Measurements from ENCODE around the gene CCND1. TPM values are rescaled to one million over a fixed set of nuclear protein-coding genes. Genes with fewer than 3 reads are reported as not detected.

Gene CCND1
- total and polyA plus RNA-seq, 9 of the 15 experiments (the other 6 are each of a cell fraction or from before 2014, with no cell fraction given): 0.04 to 23.3 (median 3.8) TPM

DNA sequence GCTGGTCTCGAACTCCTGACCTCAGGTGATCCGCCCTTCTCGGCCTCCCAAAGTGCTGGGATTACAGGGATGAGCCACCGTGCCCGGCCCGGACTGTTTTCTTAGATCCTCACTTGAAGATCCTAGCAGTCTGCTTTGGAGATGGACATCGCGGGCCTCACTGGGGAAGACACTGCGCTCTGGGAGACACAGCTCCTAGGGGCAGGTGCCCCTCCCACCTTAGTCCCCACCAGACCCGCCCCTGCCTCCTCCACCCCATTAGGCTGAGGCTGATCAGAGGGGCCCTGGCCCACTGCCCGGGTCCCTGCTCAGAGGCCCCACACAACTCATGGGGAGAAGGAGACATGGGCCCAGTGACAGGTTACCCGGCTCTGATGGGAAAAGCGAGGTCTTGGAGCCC, 45.5 kb downstream of the CCND1 start:
- H4K20me1 ChIP-seq (replicated peaks; ENCODE audit: control insufficient read depth, insufficient read depth, low read length): no peaks in the 10 kb centered on the region
- POLR2A ChIA-PET: no interaction called here
- H3K9me1 ChIP-seq (ENCODE audit: control insufficient read depth, insufficient read depth, low read length): no peaks in the 10 kb centered on the region
- DNase-seq (ENCODE audit: extremely low read depth in 1 of 4, low spot score in 3 of 4) (no peak), ATAC-seq (no peak), FAIRE-seq (no peak)
- H3K27ac ChIP-seq (ENCODE audit: extremely low read depth, low read depth, low read length): no peak overlapping the region
- H3K9me3 ChIP-seq (replicated peaks; ENCODE audit: control insufficient read depth, insufficient read depth, low read depth, low read length): 0 out of 2 replicates have a peak, but pooled peaks cover 2% of the 10 kb centered on the region
- no peak overlapping the region for H3K9ac ChIP-seq (ENCODE audit: insufficient read depth in 1 of 2, low read depth in 2 of 2, low read length in 2 of 2)
- in situ Hi-C loops (cut with MboI): loop anchor here (10.0 kb wide), 1 partner anchor 198 kb away; no protein-coding TSS in a partner anchor
- CTCF ChIA-PET (ENCODE audit: low intra/inter-chr PET ratio): interaction anchor here (0.7 to 3.0 kb wide), 6 partner anchors 111 to 784 kb away, joined by 3 to 25 read pairs (median 4); no protein-coding TSS in a partner anchor
- peaks cover 3 to 16% of the 10 kb centered on the region in 2 experiments; a peak in 4 of 5 replicates for H3K4me1 ChIP-seq (replicated peaks in 1 of 2; ENCODE audit: control insufficient read depth in 2 of 2, insufficient read depth in 2 of 2, low read length in 2 of 2)
- H3K36me3 ChIP-seq (ENCODE audit: control insufficient read depth, insufficient read depth, low read length): no peaks in the 10 kb centered on the region
- BruUV-seq (replicated peaks): no TSS peak
- H2AFZ ChIP-seq (ENCODE audit: low read depth, low read length): no peak overlapping the region
- no peaks in the 10 kb centered on the region for H3K27me3 ChIP-seq (ENCODE audit: control insufficient read depth in 2 of 2, insufficient read depth in 2 of 2, low read length in 2 of 2)
- intact Hi-C loops (cut with micrococcal nuclease): loop anchor here (1.0 to 5.0 kb wide), 3 partner anchors 156 to 511 kb away; no protein-coding TSS in a partner anchor
- TF ChIP-seq ZNF232 (CRISPR knock-in tag; IDR thresholded peaks at IDR 0.05) (no peak), TGIF2 (CRISPR knock-in tag; IDR thresholded peaks at IDR 0.05) (no peak), NR4A1 (CRISPR knock-in tag; IDR thresholded peaks at IDR 0.05) (no peak), NR4A1 (tag; IDR thresholded peaks at IDR 0.05) (no peak), JUND (IDR thresholded peaks at IDR 0.05; ENCODE audit: borderline replicate concordance, low read depth, low read length) (no peak), JUND (tag; IDR thresholded peaks at IDR 0.05; ENCODE audit: borderline replicate concordance, low read depth, low read length) (no peak), RBM17 (IDR thresholded peaks at IDR 0.05; ENCODE audit: borderline replicate concordance, low read depth, low read length) (no peak), NFE2L1 (tag; IDR thresholded peaks at IDR 0.05; ENCODE audit: borderline replicate concordance, low read depth) (no peak), REST (IDR thresholded peaks at IDR 0.05; ENCODE audit: borderline replicate concordance) (no peak), REST (CRISPR knock-in tag; IDR thresholded peaks at IDR 0.05; ENCODE audit: low read depth) (no peak), MTA3 (IDR thresholded peaks at IDR 0.05; ENCODE audit: borderline replicate concordance) (no peak), ZEB2 (IDR thresholded peaks at IDR 0.05) (no peak), ZNF143 (CRISPR knock-in tag; IDR thresholded peaks at IDR 0.05) (no peak)
- WGBS (ENCODE audit: insufficient coverage, low coverage, missing lambda C conversion rate): 38% methylated on average over 9 of the region's 13 CpGs
- no peak overlapping the region for H3K4me3 ChIP-seq
- H3K4me2 ChIP-seq (ENCODE audit: insufficient read depth, low read length): no peak overlapping the region
- no peaks in the 10 kb centered on the region for H3K79me2 ChIP-seq (ENCODE audit: control insufficient read depth, insufficient read depth, low read length)
